Prostate gland (tissue), 2 donors: ENCODE measurements around the gene FBXO47. TPM values are rescaled to one million over a fixed set of nuclear protein-coding genes. Genes with fewer than 3 reads are reported as not detected.
"Not testable (repeated sequence)": the region's sequence is repeated elsewhere in the genome, so short reads cannot be mapped to it uniquely, and the experiment has no call there.

Experiments used
- DNase-seq: peaks from one replicate; pipeline ENCODE4 v3.0.0-alpha.2; 2019; ENCODE audit warnings: low spot score
- H3K27ac ChIP-seq, 2 donors: fragments of 200-600 bp; sonication (generic); 2 replicates each; pipeline ENCODE4 v1.5.1; 2017 to 2019
- H3K27me3 ChIP-seq: fragments of 200-600 bp; sonication (generic); replicated peaks from 2 replicates; pipeline ENCODE4 v1.5.1; 2019; ENCODE audit not compliant: insufficient read depth
- H3K36me3 ChIP-seq, 2 donors: fragments of 200-600 bp; sonication (generic); 1 replicate in 1 of 2; 2 replicates in 1 of 2; pipeline versions ENCODE4 v1.5.1 to v1.8.1; 2017 to 2019
- H3K4me1 ChIP-seq: fragments of 200-600 bp; sonication (generic); replicated peaks from 2 replicates; pipeline ENCODE4 v1.5.1; 2019
- H3K4me3 ChIP-seq, 2 donors: fragments of 200-600 bp; sonication (generic); 2 replicates each; pipeline ENCODE4 v1.5.1; 2017 to 2019
- H3K9me3 ChIP-seq: fragments of 200-600 bp; sonication (generic); 2 replicates; pipeline ENCODE4 v1.5.1; 2017
- CTCF ChIP-seq, 4 experiments: fragments of 200-600 bp in 2 of 4; fragments of 450-650 bp in 2 of 4; sonication (generic) in 2 of 4; IDR thresholded peaks; 1 replicate in 3 of 4; 2 replicates in 1 of 4; pipeline ENCODE4 v1.5.1; 2016 to 2019; ENCODE audit warnings: antibody characterized with exemption in 4 of 4, mild to moderate bottlenecking in 2 of 4, moderate library complexity in 2 of 4
- POLR2A ChIP-seq: fragments of 450-650 bp; IDR thresholded peaks from one replicate; pipeline ENCODE4 v1.6.1; 2016; ENCODE audit warnings: antibody characterized with exemption, mild to moderate bottlenecking
- POLR2AphosphoS5 ChIP-seq: sonication (generic); formaldehyde crosslinking; IDR thresholded peaks from one replicate; pipeline ENCODE4 v1.6.1; 2017; ENCODE audit warnings: antibody characterized with exemption
- WGBS: methylation state at CpG from one replicate; pipeline ENCODE4 v1.1.5; 2018; 5-methylcytosine and 5-hydroxymethylcytosine counted together
- intact Hi-C: fragments of 100-400 bp; cut with DNase I; formaldehyde crosslinking; loops from one replicate; pipeline ENCODE4 v1.14.2; 2022
- total RNA-seq, 2 donors: library from RNA; depleted of rRNA; stranded (reverse); fragments of >200 nt; gene quantifications; one replicate each; pipeline ENCODE4 v1.1.0, GENCODE V29; 2016

The FBXO47 gene
- total RNA-seq, 2 donors from 2014 or later, result 5.1 TPM; not detected in 1

- Histone ChIP-seq H3K4me1 (peaks cover 6% of the 10 kb centered on the region), H3K27me3 (no peaks in the 10 kb centered on the region), H3K36me3 (peaks cover 0 to 12% of the 10 kb centered on the region in 2 donors), H3K9me3 (no peaks in the 10 kb centered on the region), H3K4me3 (no peak overlapping the region), H3K27ac (no peak overlapping the region)
- TF ChIP-seq POLR2A (no peak), CTCF (IDR thresholded peaks at IDR 0.05) (no peak), POLR2AphosphoS5 (no peak)
- DNase-seq, result no peak
- WGBS, result 78% methylated on average over 13 of the region's 13 CpGs
- intact Hi-C loops, result no loop called here
These were observed 54.9 kb downstream of the FBXO47 start for GRCh38 chr17:38912221-38912813.

- intact Hi-C loops, H3K27me3 ChIP-seq, DNase-seq, H3K4me3 ChIP-seq, H3K27ac ChIP-seq, H3K4me1 ChIP-seq, H3K9me3 ChIP-seq: not testable (repeated sequence)
- H3K36me3 ChIP-seq, result peaks cover 0 to 12% of the 10 kb centered on the region in 2 donors
- 98% methylated on average over 8 of the region's 8 CpGs for WGBS
These were observed 55.5 kb downstream of the FBXO47 start for GRCh38 chr17:38911731-38912081.

GRCh38 chr17:38911081-38911730 lies 56.0 kb downstream of the FBXO47 start:
- H3K27me3 ChIP-seq, result no peaks in the 10 kb centered on the region
- TF ChIP-seq POLR2A (no peak), POLR2AphosphoS5 (no peak), CTCF (IDR thresholded peaks at IDR 0.05) (no peak)
- H3K9me3 ChIP-seq, result no peaks in the 10 kb centered on the region
- H3K27ac ChIP-seq, result no peak overlapping the region
- DNase-seq, result no peak
- peaks cover 6% of the 10 kb centered on the region for H3K4me1 ChIP-seq
- H3K36me3 ChIP-seq, result peaks cover 0 to 12% of the 10 kb centered on the region in 2 donors
- no peak overlapping the region for H3K4me3 ChIP-seq
- WGBS, result 89% methylated on average over 10 of the region's 10 CpGs
- intact Hi-C loops, result no loop called here

GRCh38 chr17:38910325-38910724 lies 56.9 kb downstream of the FBXO47 start:
- Histone ChIP-seq H3K4me1 (peaks cover 6% of the 10 kb centered on the region), H3K27ac (no peak overlapping the region), H3K9me3 (no peaks in the 10 kb centered on the region), H3K36me3 (peaks cover 0 to 6% of the 10 kb centered on the region in 2 donors), H3K27me3 (no peaks in the 10 kb centered on the region), H3K4me3 (no peak overlapping the region)
- DNase-seq, result no peak
- intact Hi-C loops, result no loop called here
- TF ChIP-seq POLR2A (no peak), CTCF (IDR thresholded peaks at IDR 0.05) (no peak), POLR2AphosphoS5 (no peak)
- 77% methylated on average over 5 of the region's 5 CpGs for WGBS

GRCh38 chr17:38908676-38909181 lies 58.5 kb downstream of the FBXO47 start:
- 19% methylated on average over 8 of the region's 8 CpGs for WGBS
- no peaks in the 10 kb centered on the region for H3K9me3 ChIP-seq
- no peaks in the 10 kb centered on the region for H3K36me3 ChIP-seq
- peaks cover 6% of the 10 kb centered on the region for H3K4me1 ChIP-seq
- H3K4me3 ChIP-seq, result no peak overlapping the region
- no peaks in the 10 kb centered on the region for H3K27me3 ChIP-seq
- intact Hi-C loops, result no loop called here
- no peak for TF ChIP-seq POLR2A
- no peak for TF ChIP-seq CTCF (IDR thresholded peaks at IDR 0.05)
- TF ChIP-seq POLR2AphosphoS5, result peak; percentile 14
- H3K27ac ChIP-seq, result peak overlapping the region; percentile 6 to 18
- DNase-seq, result peak; percentile 15
